DMS153 (cell line): Measurements from ENCODE around the gene SHISA8.
"Not testable (repeated sequence)": the region's sequence is repeated elsewhere in the genome, so short reads cannot be mapped to it uniquely, and the experiment has no call there.

Experiments
- DNase-seq: peaks from one replicate; lab custom pipeline; 2025; lab: John Stamatoyannopoulos, UW

Gene SHISA8

DNA sequence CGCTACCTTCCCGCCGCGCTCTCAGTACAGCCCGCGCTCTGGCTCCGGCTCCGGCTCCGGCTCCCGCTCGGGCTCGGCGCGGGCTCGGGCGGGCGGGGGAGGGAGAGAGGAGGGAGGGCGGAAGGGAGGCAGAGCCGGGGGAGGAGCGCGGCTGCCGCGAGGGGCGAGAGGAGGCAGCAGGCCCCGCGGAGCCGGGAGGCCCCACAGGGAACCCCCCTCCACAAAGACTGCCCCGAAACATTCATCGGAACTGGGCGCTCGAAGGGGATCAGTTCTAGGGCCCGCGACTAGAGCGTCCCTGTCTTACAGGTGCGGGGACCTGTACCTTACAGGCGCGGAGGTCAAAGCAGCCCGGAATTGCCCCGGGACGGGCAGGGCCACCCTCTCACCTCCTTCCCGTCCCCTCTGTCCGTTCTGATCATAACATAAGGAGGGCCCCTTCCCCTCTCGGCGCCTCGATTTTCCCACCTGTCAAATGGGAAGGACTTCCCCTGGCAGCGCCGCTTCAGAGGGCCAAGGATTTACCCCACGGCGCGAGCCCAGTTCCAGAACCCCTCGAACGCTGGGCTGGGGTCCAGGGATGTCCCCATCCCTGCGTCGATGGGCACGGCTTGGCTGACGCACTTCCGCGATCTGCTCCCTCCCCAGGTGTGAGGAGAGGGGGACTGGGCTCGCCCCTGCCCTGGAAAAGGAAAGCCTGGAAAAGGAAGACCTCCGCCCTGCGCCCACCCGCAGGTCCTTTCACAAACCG, at the start of gene SHISA8:
Gene SHISA8 (minus strand): TSS at position 40 of the 751 bp plus-strand sequence. CDS start 407 bp downstream, outside the sequence.
- no peak for DNase-seq

GRCh38 chr22:41964112-41964491, 49.2 kb upstream of the SHISA8 start:
- DNase-seq = no peak

- DNase-seq = no peak
Measured at GRCh38 chr22:41963453-41964111, 48.7 kb upstream of the SHISA8 start.

DNA sequence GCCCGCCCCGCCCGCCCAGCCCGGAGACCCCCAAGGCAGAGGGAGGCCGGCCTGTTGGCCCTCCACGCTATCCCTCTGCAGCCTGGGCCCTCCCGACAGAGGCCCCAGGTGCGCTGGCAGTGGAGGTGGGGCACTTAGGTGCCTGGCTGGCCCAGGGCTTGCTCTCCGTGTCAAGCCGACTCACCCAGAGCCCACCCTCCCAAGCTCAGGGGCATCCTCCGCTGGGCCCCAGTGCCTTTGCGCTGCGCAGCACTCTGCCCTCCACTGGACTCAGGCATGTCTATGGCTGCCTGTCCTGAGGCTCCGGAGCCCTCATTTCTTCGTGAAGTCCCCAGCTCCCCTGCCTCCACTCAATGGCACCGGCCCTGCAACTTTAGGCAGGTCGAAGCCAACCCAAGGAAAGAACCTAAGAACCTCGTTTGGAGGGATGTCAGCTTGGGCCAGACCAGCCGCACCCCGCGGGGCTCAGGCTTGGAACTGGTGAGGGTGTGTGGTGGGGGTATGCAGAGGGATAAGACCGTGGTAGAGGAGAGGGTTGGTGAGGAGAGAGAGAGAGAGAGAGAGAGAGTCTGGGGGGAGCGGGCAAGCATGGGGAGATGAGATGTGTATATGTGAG, 43.2 kb upstream of the SHISA8 start:
- DNase-seq = no peak

GRCh38 chr22:41952713-41953112, 37.8 kb upstream of the SHISA8 start:
- no peak for DNase-seq

- DNase-seq = no peak
Measured at GRCh38 chr22:41951898-41952474, 37.1 kb upstream of the SHISA8 start, which contains the start of gene SMIM45. Gene SMIM45 (plus strand): TSS chr22:41952150.

DNA sequence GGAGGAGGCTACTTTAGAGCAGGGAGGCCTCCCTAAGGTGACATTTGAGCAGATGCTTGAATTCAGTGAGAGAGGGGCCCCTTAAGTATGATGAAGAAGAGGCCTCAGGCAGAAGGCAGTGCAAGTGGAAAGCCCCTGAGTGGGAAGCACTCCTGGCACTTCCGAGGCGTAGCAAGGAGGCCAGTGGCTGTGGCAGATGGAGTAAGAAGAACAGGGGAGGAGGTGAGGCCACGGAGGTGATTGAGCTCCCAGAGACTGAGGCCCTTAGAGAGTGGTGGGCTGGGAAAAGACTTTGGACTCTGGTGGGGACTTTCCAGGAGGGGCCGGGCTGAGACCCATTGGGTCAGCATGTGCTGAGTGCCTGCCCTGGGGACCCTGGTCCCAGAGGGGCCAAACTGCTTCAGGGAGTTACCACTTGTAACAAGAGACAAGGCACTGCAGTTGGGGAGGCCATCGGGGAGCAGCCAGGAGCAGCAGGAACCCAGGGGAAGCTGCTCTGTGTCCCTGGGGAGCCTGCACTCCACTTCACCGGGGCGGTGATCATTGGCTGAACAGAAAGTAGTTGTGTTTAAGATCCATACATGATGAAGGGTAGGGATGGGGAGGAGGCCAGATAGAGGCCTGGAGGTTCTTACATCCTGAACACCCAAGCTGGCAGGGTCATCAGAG, 34.6 kb upstream of the SHISA8 start:
- no peak for DNase-seq

DNA sequence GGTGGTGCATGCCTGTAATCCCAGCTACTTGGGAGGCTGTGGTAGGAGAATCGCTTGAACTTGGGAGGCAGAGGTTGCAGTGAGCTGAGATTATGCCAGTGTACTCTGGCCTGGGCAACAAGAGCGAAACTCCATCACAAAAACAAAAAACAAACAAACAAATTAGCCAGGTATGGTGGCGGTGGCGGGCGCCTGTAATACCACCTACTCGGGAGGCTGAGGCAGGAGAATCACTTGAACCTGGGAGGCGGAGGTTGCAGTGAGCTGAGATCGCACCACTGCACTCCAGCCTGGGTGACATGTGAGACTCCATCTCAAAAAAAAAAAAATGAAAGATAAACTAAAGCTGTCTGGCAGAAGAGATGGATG, 34.0 kb upstream of the SHISA8 start:
- DNase-seq = not testable (repeated sequence)

DNA sequence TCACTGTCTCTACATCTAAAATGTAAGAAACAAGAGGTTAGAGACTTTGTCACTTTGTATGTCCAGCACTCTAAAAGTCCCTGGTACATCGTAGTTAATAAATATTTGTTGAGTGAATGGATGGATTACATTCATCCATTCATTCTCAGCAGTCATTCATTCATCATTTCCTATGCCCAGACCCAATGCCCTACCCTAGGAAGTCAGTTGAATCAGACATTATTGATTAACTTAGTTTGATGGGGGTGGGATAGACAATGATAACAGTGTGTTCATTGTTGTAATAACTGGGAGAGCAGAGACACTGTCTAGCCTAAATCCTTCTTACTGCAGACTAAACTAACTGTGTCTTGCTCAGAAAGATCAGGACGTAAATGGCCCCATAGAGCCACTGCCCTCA, 33.3 kb upstream of the SHISA8 start:
- no peak for DNase-seq

DNA sequence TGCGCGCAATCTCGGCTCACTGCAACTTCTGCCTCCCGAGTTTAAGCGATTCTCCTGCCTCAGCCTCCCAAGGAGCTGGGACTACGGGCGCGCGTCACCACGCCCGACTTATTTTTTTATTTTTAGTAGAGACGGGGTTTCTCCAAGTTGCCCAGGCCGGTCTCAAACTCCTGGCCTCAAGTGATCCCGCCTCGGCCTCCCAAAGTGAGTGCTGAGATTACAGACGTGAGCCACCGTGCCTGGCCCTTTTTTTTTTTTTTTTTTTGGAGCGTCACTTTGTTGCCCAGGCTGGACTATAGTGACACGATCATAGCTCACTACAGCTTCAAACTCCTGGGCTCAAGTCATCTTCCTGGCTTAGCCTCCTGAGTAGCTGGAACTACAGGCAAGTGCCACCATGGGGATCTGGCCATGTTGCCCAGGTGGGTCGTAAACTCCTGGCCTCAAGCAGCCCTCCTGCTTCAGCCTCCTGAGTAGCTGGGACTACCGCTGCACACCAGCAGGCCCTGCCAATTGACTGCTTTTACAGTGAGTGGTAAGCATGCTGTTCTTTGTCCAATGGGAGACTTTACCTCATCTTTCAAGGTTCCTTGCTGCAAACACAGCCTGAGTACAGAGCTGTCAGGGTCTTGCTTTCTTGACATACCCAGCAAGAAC, 32.7 kb upstream of the SHISA8 start:
- no peak for DNase-seq

DNA sequence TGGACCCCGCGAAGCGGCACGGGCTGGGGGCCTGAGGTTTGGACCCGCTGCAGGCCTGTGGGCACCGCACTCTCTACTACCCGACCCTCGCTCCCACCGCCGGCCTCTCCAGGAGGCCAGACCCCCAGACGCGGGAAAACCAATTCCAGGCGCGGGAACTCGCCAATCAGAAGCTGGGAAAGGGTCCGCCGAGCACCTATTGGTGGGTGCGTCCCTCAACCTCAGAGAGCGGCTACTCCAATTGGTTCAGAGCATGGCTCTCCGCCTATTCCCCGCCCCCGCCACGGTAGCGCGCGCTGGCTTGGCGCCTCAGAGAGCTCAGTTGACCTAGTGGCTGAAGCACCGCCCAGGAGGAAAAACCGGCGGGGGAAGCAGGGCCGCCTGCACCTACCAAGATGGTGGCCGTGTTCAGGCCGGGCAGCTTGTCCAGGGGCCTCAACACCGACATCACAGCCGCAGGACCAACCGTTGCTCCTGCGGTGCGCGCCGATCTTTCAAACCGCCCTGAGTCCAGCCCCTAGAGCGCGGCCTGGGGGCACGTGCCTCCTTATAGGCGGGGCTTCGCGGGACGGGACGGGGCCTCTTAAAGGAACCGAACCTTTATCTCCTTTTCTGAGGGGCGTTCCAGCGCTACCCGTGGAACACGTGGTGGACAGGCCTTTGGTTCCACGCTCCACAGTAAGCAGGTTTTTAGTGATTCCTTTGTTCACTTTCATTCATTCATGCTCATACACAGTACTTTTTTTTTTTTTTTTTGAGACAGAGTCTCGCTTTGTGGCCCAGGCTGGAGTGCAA, 32.0 kb upstream of the SHISA8 start, which contains the start of gene CENPM:
Gene CENPM (minus strand): TSS at position 524 of the 795 bp plus-strand sequence. CDS start 76 bp downstream, at position 448.
- peak; percentile 95 for DNase-seq

DNA sequence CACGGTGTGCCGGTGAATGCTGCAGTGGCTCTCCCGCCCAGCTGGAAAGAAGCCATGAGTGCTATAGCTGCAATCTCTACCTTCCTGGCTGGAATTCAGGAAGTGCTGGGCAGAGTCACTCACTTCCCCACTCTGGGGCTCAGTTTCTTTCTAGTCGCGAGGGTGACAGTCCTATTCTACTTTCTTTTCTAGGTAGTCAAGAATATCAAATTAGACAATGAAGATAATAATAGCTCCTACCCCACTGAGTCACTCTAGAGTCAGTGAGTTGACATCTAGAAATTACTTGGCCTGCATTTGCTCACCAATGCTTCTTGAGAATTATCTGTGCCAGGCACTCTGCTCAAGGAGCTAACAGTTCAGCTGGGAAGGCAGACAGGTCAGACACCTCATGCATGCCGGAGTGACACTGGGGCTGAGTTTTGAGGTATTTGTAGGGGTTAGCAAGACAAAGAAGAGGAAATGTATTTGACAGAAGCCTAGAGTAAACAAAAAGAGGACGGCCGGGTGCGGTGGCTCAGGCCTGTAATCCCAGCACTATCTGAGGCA, 28.9 kb upstream of the SHISA8 start:
- DNase-seq = no peak

- DNase-seq = peak; percentile 64
Measured at GRCh38 chr22:41940832-41941765, 26.2 kb upstream of the SHISA8 start.

GRCh38 chr22:41939981-41940831, 25.3 kb upstream of the SHISA8 start:
- DNase-seq = peak; percentile 90

- no peak for DNase-seq
Measured at GRCh38 chr22:41936894-41937169, 22.0 kb upstream of the SHISA8 start.

GRCh38 chr22:41935509-41935908, 20.6 kb upstream of the SHISA8 start:
- DNase-seq = no peak

GRCh38 chr22:41935015-41935351, 20.1 kb upstream of the SHISA8 start:
- no peak for DNase-seq

- DNase-seq = no peak
Measured at GRCh38 chr22:41934284-41935014, 19.6 kb upstream of the SHISA8 start.
